Measurements from ENCODE around the gene PPP1CB.

The PPP1CB gene

GRCh38 chr2:28755421-28755820, 3.8 kb downstream of the PPP1CB start:
- peak overlapping the region; percentile 35 for H3K4me3 ChIP-seq (ENCODE audit: low read depth, low read length)
- TF ChIP-seq CTCF (conservative IDR thresholded peaks at IDR 0.05; ENCODE audit: low read depth, low read length), result no peak
- DNase-seq (ENCODE audit: low read depth), result peak; percentile 57

- TF ChIP-seq CTCF (conservative IDR thresholded peaks at IDR 0.05; ENCODE audit: low read depth, low read length), result no peak
- H3K4me3 ChIP-seq (ENCODE audit: low read depth, low read length), result no peak overlapping the region
- no peak for DNase-seq (ENCODE audit: low read depth)
These were observed 6.8 kb downstream of the PPP1CB start for GRCh38 chr2:28758459-28758858.

GRCh38 chr2:28761420-28761819, 9.8 kb downstream of the PPP1CB start:
- no peak for TF ChIP-seq CTCF (conservative IDR thresholded peaks at IDR 0.05; ENCODE audit: low read depth, low read length)
- no peak overlapping the region for H3K4me3 ChIP-seq (ENCODE audit: low read depth, low read length)
- no peak for DNase-seq (ENCODE audit: low read depth)

GRCh38 chr2:28764909-28765711, 13.5 kb downstream of the PPP1CB start:
- DNase-seq (ENCODE audit: low read depth), result peak; percentile 26
- no peak overlapping the region for H3K4me3 ChIP-seq (ENCODE audit: low read depth, low read length)
- no peak for TF ChIP-seq CTCF (conservative IDR thresholded peaks at IDR 0.05; ENCODE audit: low read depth, low read length)

- H3K4me3 ChIP-seq (ENCODE audit: low read depth, low read length), result no peak overlapping the region
- TF ChIP-seq CTCF (conservative IDR thresholded peaks at IDR 0.05; ENCODE audit: low read depth, low read length), result no peak
- DNase-seq (ENCODE audit: low read depth), result no peak
These were observed 14.4 kb downstream of the PPP1CB start for GRCh38 chr2:28766070-28766469.

- no peak for DNase-seq (ENCODE audit: low read depth)
These were observed 15.7 kb downstream of the PPP1CB start for GRCh38 chr2:28767337-28767736.

More at GRCh38 chr2:28767337-28767736, 15.7 kb downstream of the PPP1CB start:
- TF ChIP-seq CTCF (conservative IDR thresholded peaks at IDR 0.05; ENCODE audit: low read depth, low read length), result no peak
- no peak overlapping the region for H3K4me3 ChIP-seq (ENCODE audit: low read depth, low read length)
